Type B pancreatic cell (in vitro differentiated cells): ENCODE data around the gene ADNP. TPM values are rescaled to one million over a fixed set of nuclear protein-coding genes. Genes with fewer than 3 reads are reported as not detected.

Experiments
- DNase-seq: peaks from one replicate; pipeline ENCODE4 v3.0.0; 2021; ENCODE audit warnings: mixed read lengths; ENCODE audit not compliant: unreplicated experiment; ENCODE audit errors: extremely low spot score
- H3K27ac Mint-ChIP-seq: 2 replicates; pipeline ENCODE4 v1.8.0; 2021; ENCODE audit warnings: mild to moderate bottlenecking, mixed read lengths
- H3K27me3 Mint-ChIP-seq: 2 replicates; pipeline ENCODE4 v1.8.0; 2021; ENCODE audit warnings: mixed read lengths
- H3K36me3 Mint-ChIP-seq: 2 replicates; pipeline ENCODE4 v1.8.0; 2021; ENCODE audit warnings: mixed read lengths
- H3K4me1 Mint-ChIP-seq: one replicate; pipeline ENCODE4 v1.8.0; 2021; ENCODE audit warnings: mixed read lengths; ENCODE audit not compliant: unreplicated experiment
- H3K4me3 Mint-ChIP-seq: 2 replicates; pipeline ENCODE4 v1.8.0; 2021; ENCODE audit warnings: mild to moderate bottlenecking, mixed read lengths
- H3K9me3 Mint-ChIP-seq: 2 replicates; pipeline ENCODE4 v1.8.0; 2021; ENCODE audit warnings: mixed read lengths
- total RNA-seq: library from RNA; stranded (reverse); gene quantifications from 2 replicates; pipeline ENCODE4 v1.2.1, GENCODE V29; 2021; ENCODE audit warnings: low replicate concordance
- TF ChIP-seq, protein P1 (sequence below): fragments of 200-600 bp; sonication (generic); conservative IDR thresholded peaks from 2 replicates; pipeline ENCODE4 v1.5.0; 2021; ENCODE audit warnings: antibody characterized with exemption, mild to moderate bottlenecking

Gene ADNP
- total RNA-seq, 1 donor from 2014 or later, result 103 TPM

DNA sequence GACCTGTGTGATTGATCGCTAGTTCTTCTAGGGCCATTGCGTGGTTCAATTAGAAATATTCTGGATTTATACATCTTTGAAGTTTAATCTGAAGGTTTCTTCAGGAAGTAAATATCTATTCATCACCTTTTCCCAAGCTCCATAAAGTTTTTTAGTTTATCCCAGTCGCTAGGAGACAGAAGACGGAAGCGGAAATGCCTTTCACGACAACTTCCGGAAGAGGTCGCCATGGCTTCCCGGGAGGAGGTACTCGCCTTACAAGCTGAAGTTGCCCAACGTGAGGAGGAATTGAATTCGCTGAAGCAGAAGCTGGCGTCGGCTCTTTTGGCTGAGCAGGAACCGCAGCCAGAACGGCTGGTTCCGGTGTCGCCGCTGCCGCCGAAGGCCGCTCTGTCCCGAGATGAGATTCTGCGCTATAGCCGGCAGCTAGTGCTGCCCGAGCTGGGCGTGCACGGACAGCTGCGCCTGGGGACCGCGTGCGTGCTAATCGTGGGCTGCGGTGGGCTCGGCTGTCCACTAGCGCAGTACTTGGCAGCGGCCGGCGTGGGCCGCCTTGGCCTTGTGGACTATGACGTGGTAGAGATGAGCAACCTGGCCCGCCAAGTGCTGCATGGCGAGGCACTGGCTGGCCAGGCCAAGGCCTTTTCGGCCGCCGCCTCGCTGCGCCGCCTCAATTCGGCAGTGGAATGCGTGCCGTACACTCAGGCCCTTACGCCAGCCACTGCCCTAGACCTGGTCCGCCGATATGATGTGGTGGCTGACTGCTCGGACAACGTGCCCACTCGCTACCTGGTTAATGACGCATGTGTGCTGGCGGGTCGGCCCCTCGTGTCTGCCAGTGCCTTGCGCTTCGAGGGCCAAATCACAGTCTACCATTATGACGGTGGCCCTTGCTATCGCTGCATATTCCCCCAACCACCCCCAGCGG lies 27.6 kb upstream of the ADNP start, which contains the start of gene MOCS3:
TSS of gene MOCS3 (plus strand) at position 204 of the 928 bp plus-strand sequence. CDS start at position 229, 25 bp downstream.
- peak; percentile 82 for DNase-seq
- H3K27me3 Mint-ChIP-seq, result no peaks in the 10 kb centered on the region
- peaks cover 7% of the 10 kb centered on the region for H3K36me3 Mint-ChIP-seq
- H3K4me3 Mint-ChIP-seq, result peak within 1 kb of the TSS; percentile 96
- H3K4me1 Mint-ChIP-seq, result peaks cover 20% of the 10 kb centered on the region
- H3K9me3 Mint-ChIP-seq, result no peaks in the 10 kb centered on the region
- H3K27ac Mint-ChIP-seq, result peak within 1 kb of the TSS; percentile 99
- TF ChIP-seq, protein P1, sequence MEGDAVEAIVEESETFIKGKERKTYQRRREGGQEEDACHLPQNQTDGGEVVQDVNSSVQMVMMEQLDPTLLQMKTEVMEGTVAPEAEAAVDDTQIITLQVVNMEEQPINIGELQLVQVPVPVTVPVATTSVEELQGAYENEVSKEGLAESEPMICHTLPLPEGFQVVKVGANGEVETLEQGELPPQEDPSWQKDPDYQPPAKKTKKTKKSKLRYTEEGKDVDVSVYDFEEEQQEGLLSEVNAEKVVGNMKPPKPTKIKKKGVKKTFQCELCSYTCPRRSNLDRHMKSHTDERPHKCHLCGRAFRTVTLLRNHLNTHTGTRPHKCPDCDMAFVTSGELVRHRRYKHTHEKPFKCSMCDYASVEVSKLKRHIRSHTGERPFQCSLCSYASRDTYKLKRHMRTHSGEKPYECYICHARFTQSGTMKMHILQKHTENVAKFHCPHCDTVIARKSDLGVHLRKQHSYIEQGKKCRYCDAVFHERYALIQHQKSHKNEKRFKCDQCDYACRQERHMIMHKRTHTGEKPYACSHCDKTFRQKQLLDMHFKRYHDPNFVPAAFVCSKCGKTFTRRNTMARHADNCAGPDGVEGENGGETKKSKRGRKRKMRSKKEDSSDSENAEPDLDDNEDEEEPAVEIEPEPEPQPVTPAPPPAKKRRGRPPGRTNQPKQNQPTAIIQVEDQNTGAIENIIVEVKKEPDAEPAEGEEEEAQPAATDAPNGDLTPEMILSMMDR, result no peak

DNA sequence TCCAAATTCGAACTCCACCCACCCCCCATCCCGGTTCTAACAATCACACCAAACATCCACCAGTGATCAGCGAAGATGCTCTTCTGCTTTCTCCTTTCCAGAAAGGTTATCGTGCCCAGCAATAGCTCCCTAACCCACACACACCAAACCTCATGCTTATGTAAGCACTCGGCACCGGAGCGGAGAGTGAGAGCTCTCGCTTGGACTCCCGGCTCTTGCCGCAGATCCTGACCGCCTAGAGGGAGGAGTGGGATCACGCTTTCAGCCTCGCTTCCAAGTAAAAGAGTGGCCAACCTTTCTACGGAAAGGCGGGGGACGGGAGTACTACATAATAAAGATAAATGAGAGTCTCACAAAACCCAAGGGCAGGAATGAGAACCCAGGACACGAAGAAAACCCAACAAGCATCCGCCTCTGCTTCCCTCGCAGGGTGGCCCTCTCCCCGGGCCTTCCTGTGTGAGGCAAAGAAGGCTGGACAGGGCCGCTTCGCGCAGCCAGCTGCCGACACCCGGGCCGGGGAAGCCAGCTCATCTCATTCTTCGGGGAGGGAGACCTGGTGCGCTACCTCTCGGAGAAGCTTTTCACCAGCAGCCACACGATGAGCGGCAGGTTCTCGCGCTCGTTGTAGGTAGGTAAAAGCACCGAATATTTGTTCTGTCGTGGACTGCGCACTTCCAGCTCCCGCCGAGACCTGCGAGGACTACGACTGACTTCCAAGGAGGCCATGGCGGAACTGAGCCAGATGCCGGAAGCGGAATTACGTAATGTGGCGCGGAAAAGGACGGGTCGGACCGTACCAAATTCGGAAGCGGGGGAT lies 26.8 kb upstream of the ADNP start, which contains the start of gene DPM1:
TSS of gene DPM1 (minus strand) at position 735 of the 817 bp plus-strand sequence. CDS start at position 726, 9 bp downstream.
- peak; percentile 86 for DNase-seq
- TF ChIP-seq, protein P1, result no peak
- H3K27ac Mint-ChIP-seq, result peak within 1 kb of the TSS; percentile 99
- H3K4me3 Mint-ChIP-seq, result peak within 1 kb of the TSS; percentile 96
- no peaks in the 10 kb centered on the region for H3K9me3 Mint-ChIP-seq
- no peaks in the 10 kb centered on the region for H3K27me3 Mint-ChIP-seq
- H3K4me1 Mint-ChIP-seq, result peaks cover 20% of the 10 kb centered on the region
- peaks cover 7% of the 10 kb centered on the region for H3K36me3 Mint-ChIP-seq

DNA sequence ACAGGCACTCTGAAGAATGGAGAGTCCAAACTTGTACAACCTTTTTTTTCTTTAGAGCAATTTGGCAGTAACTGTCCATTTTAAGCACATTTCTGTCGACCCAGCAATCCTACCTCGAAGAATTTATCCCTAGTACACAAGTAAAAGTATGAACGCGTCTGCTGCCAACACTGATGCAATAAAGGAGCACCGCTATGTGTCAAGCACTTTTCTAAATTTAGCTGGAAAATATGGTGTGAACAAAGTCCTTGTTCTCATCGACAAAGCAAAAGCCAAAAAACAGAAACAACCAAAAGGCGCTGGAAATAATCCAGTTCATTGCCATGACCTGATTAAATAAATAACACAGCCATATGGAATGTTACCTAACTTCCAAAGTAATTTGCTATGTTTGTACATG lies 26.0 kb upstream of the ADNP start:
- H3K27me3 Mint-ChIP-seq, result no peaks in the 10 kb centered on the region
- H3K27ac Mint-ChIP-seq, result peak overlapping the region; percentile 99
- no peaks in the 10 kb centered on the region for H3K9me3 Mint-ChIP-seq
- H3K36me3 Mint-ChIP-seq, result peaks cover 7% of the 10 kb centered on the region
- TF ChIP-seq, protein P1, result no peak
- peaks cover 20% of the 10 kb centered on the region for H3K4me1 Mint-ChIP-seq
- peak overlapping the region; percentile 96 for H3K4me3 Mint-ChIP-seq
- DNase-seq, result no peak

DNA sequence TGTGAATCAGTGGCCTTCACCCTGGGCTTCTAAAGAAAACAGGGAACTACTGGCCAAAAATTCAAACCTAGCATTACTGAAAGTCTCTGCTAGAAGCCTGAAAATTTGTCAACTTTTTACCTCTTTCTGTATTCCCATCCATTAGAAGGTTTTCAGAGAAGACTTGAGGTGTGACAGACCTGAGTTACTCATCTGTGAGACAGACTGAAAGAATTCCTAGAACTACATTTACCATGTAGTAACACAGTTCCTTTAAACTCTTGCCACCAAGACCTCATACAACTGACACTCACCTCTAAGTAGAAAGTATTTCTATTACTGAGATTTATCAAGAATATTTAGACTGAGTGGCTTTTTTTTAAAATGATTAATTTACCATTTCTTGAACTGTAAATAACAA lies 22.6 kb upstream of the ADNP start:
- H3K36me3 Mint-ChIP-seq, result peaks cover 10% of the 10 kb centered on the region
- H3K4me1 Mint-ChIP-seq, result peaks cover 10% of the 10 kb centered on the region
- H3K27ac Mint-ChIP-seq, result no peak overlapping the region
- TF ChIP-seq, protein P1, result no peak
- no peak for DNase-seq
- no peaks in the 10 kb centered on the region for H3K9me3 Mint-ChIP-seq
- H3K4me3 Mint-ChIP-seq, result no peak overlapping the region
- H3K27me3 Mint-ChIP-seq, result no peaks in the 10 kb centered on the region

DNA sequence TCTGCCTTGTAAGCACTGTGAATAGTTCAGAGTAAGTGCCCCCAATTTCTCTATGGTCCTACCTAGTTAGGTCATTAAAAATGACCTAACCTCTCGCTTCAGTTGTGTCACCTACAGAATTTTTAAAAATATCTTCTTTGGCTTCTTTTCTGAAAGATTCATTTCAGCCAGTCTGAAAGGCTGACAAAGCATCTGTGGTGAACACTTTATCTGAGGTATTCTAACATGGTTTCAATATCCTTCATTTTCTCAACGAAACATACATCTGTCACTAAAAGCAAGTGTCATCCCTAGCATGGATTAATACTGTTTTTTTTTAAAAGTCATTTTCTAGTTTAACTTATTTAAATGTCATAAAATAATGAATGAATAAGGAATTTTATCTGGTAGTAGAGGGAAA lies 22.0 kb upstream of the ADNP start:
- Mint-ChIP-seq H3K36me3 (peaks cover 12% of the 10 kb centered on the region), H3K27me3 (no peaks in the 10 kb centered on the region), H3K4me3 (no peak overlapping the region), H3K27ac (no peak overlapping the region), H3K4me1 (peaks cover 10% of the 10 kb centered on the region), H3K9me3 (no peaks in the 10 kb centered on the region)
- TF ChIP-seq, protein P1, result no peak
- DNase-seq, result no peak
